Liver (tissue), 9 donors: ENCODE data around the gene SMOC1. TPM values are rescaled to one million over a fixed set of nuclear protein-coding genes. Genes with fewer than 3 reads are reported as not detected.

ENCODE experiments used
- DNase-seq: peaks from one replicate; pipeline ENCODE4 v3.0.0-alpha.2; 2017; ENCODE audit warnings: low spot score
- H3K27ac ChIP-seq, 2 donors: one replicate each; pipeline ENCODE4 v1.7.0; 2013; ENCODE audit warnings: inconsistent platforms in 2 of 2, low read length in 2 of 2, control low read depth in 1 of 2, low read depth in 1 of 2, mild to moderate bottlenecking in 1 of 2
- H3K27me3 ChIP-seq, 4 donors: one replicate each; pipeline versions ENCODE4 v1.6.1 to v1.7.0; 2013; ENCODE audit warnings: low read length in 3 of 4, inconsistent platforms in 1 of 4, mild to moderate bottlenecking in 1 of 4, moderate library complexity in 1 of 4; ENCODE audit not compliant: control insufficient read depth in 4 of 4, insufficient read depth in 4 of 4
- H3K36me3 ChIP-seq, 4 donors: one replicate each; pipeline versions ENCODE4 v1.6.1 to v1.7.0; 2013; ENCODE audit warnings: low read length in 3 of 4, mild to moderate bottlenecking in 3 of 4, low read depth in 1 of 4, moderate library complexity in 1 of 4; ENCODE audit not compliant: control insufficient read depth in 4 of 4, insufficient read depth in 3 of 4
- H3K4me1 ChIP-seq, 4 donors: one replicate each; pipeline versions ENCODE4 v1.6.1 to v1.7.0; 2013; ENCODE audit warnings: low read length in 3 of 4, mild to moderate bottlenecking in 3 of 4, moderate library complexity in 1 of 4; ENCODE audit not compliant: control insufficient read depth in 4 of 4, insufficient read depth in 4 of 4
- H3K4me3 ChIP-seq, 3 donors: one replicate each; pipeline versions ENCODE4 v1.6.1 to v1.7.0; 2013; ENCODE audit warnings: low read length in 3 of 3, control low read depth in 1 of 3, low read depth in 1 of 3, mild to moderate bottlenecking in 1 of 3
- H3K9ac ChIP-seq, 2 donors: one replicate each; pipeline ENCODE4 v1.7.0; 2013; ENCODE audit warnings: low read length in 2 of 2, mild to moderate bottlenecking in 2 of 2, moderate library complexity in 2 of 2, control low read depth in 1 of 2, low read depth in 1 of 2
- H3K9me3 ChIP-seq, 4 donors: one replicate each; pipeline versions ENCODE4 v1.6.1 to v1.7.0; 2013; ENCODE audit warnings: low read length in 3 of 4; ENCODE audit not compliant: control insufficient read depth in 4 of 4
- ATF3 ChIP-seq: IDR thresholded peaks from 2 replicates; pipeline ENCODE4 v1.6.1; 2016; ENCODE audit warnings: antibody characterized with exemption
- CTCF ChIP-seq: fragments of 150-350 bp; IDR thresholded peaks from 2 replicates; pipeline ENCODE4 v1.5.1; 2017; ENCODE audit warnings: improper control_type of control experiment, low read depth, low read length; ENCODE audit not compliant: missing input control
- EGR1 ChIP-seq, 2 donors: IDR thresholded peaks; 2 replicates each; pipeline ENCODE4 v1.6.1; 2016 to 2018; ENCODE audit warnings: antibody characterized with exemption in 2 of 2, low read depth in 2 of 2
- FOXA1 ChIP-seq: IDR thresholded peaks from 2 replicates; pipeline ENCODE4 v1.6.1; 2016; ENCODE audit warnings: antibody characterized with exemption
- FOXA2 ChIP-seq: IDR thresholded peaks from 2 replicates; pipeline ENCODE4 v1.6.1; 2016; ENCODE audit warnings: antibody characterized with exemption
- GABPA ChIP-seq, 2 donors: IDR thresholded peaks in 1 of 2; conservative IDR thresholded peaks in 1 of 2; 2 replicates each; pipeline ENCODE4 v1.6.1; 2016; ENCODE audit warnings: antibody characterized with exemption in 2 of 2, mild to moderate bottlenecking in 1 of 2, moderate library complexity in 1 of 2
- HNF4A ChIP-seq, 2 donors: conservative IDR thresholded peaks; 2 replicates each; pipeline ENCODE4 v1.6.1; 2016; ENCODE audit warnings: antibody characterized with exemption in 2 of 2, mild to moderate bottlenecking in 2 of 2
- HNF4G ChIP-seq: IDR thresholded peaks from 2 replicates; pipeline ENCODE4 v1.6.1; 2016; ENCODE audit warnings: antibody characterized with exemption
- JUND ChIP-seq, 2 donors: IDR thresholded peaks; 2 replicates each; pipeline ENCODE4 v1.6.1; 2016; ENCODE audit warnings: antibody characterized with exemption in 2 of 2
- MAX ChIP-seq: IDR thresholded peaks from 2 replicates; pipeline ENCODE4 v1.6.1; 2016; ENCODE audit warnings: antibody characterized with exemption
- NR2F2 ChIP-seq: IDR thresholded peaks from 2 replicates; pipeline ENCODE4 v1.6.1; 2016; ENCODE audit warnings: antibody characterized with exemption
- RAD21 ChIP-seq, 2 donors: IDR thresholded peaks; 2 replicates each; pipeline ENCODE4 v1.6.1; 2016; ENCODE audit warnings: antibody characterized with exemption in 2 of 2, mild to moderate bottlenecking in 2 of 2
- REST ChIP-seq: IDR thresholded peaks from 2 replicates; pipeline ENCODE4 v1.6.1; 2016; ENCODE audit warnings: antibody characterized with exemption, mild to moderate bottlenecking
- RXRA ChIP-seq, 2 donors: IDR thresholded peaks; 2 replicates each; pipeline ENCODE4 v1.6.1; 2017 to 2018; ENCODE audit warnings: antibody characterized with exemption in 2 of 2, mild to moderate bottlenecking in 1 of 2
- SP1 ChIP-seq: IDR thresholded peaks from 2 replicates; pipeline ENCODE4 v1.6.1; 2018; ENCODE audit warnings: antibody characterized with exemption, mild to moderate bottlenecking
- TAF1 ChIP-seq: conservative IDR thresholded peaks from 2 replicates; pipeline ENCODE4 v1.6.1; 2016; ENCODE audit warnings: antibody characterized with exemption, mild to moderate bottlenecking
- YY1 ChIP-seq: IDR thresholded peaks from 2 replicates; pipeline ENCODE4 v1.6.1; 2016; ENCODE audit warnings: antibody characterized with exemption, mild to moderate bottlenecking
- WGBS: extraction: QIAGEN DNeasy Blood & Tissue Kit; methylation state at CpG from one replicate; pipeline ENCODE4 v1.1.7; 2013; 5-methylcytosine and 5-hydroxymethylcytosine counted together
- polyA plus RNA-seq, 2 donors: library from polyadenylated mRNA; stranded (reverse) in 1 of 2; unstranded in 1 of 2; fragments of 200-250 nt in 1 of 2; fragments of >200 nt in 1 of 2; fragmentation: Nextera tagmentation in 1 of 2; extraction: Ambion mirVana in 1 of 2; gene quantifications; one replicate each; pipeline versions ENCODE4 v1.2.1 to v1.2.3, GENCODE V29; 2013 to 2015
- total RNA-seq, 2 donors: library from RNA; depleted of rRNA; stranded (reverse); fragments of >200 nt; gene quantifications; one replicate each; pipeline ENCODE4 v1.2.3, GENCODE V29; 2014
- TF ChIP-seq, protein P1 (sequence below): IDR thresholded peaks from 2 replicates; pipeline ENCODE4 v1.6.1; 2016; ENCODE audit warnings: antibody characterized with exemption
- donor health status: healthy.
- donor health status: healthy.
- donor health status: healthy.
- donor health status: healthy.
- donor health status: healthy.

Gene SMOC1
- total and polyA plus RNA-seq, 4 donors, result 11.2 to 43.7 (median 27.4) TPM

GRCh38 chr14:70009961-70010360, 130.7 kb downstream of the SMOC1 start:
- Histone ChIP-seq H3K36me3 (peaks cover 0 to 38% (median 15%) of the 10 kb centered on the region in 4 donors), H3K27me3 (no peaks in the 10 kb centered on the region), H3K9me3 (no peaks in the 10 kb centered on the region), H3K9ac (no peak overlapping the region), H3K27ac (no peak overlapping the region), H3K4me3 (no peak overlapping the region), H3K4me1 (peaks cover 1 to 12% (median 10%) of the 10 kb centered on the region in 4 donors)
- WGBS, result 82% methylated on average over 8 of the region's 8 CpGs
- TF ChIP-seq HNF4G, result no peak
- TF ChIP-seq TAF1, result no peak
- no peak for TF ChIP-seq FOXA2
- no peak for TF ChIP-seq JUND (IDR thresholded peaks at IDR 0.05)
- TF ChIP-seq ATF3, result no peak
- TF ChIP-seq SP1, result no peak
- TF ChIP-seq HNF4A (conservative IDR thresholded peaks at IDR 0.05), result no peak
- TF ChIP-seq MAX, result no peak
- no peak for TF ChIP-seq EGR1 (IDR thresholded peaks at IDR 0.05; ENCODE audit: low read depth in 2 of 2)
- TF ChIP-seq, protein P1, sequence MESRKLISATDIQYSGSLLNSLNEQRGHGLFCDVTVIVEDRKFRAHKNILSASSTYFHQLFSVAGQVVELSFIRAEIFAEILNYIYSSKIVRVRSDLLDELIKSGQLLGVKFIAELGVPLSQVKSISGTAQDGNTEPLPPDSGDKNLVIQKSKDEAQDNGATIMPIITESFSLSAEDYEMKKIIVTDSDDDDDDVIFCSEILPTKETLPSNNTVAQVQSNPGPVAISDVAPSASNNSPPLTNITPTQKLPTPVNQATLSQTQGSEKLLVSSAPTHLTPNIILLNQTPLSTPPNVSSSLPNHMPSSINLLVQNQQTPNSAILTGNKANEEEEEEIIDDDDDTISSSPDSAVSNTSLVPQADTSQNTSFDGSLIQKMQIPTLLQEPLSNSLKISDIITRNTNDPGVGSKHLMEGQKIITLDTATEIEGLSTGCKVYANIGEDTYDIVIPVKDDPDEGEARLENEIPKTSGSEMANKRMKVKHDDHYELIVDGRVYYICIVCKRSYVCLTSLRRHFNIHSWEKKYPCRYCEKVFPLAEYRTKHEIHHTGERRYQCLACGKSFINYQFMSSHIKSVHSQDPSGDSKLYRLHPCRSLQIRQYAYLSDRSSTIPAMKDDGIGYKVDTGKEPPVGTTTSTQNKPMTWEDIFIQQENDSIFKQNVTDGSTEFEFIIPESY, result no peak
- no peak for TF ChIP-seq REST
- TF ChIP-seq NR2F2, result no peak
- TF ChIP-seq GABPA (IDR thresholded peaks at IDR 0.05 in 1 of 2, conservative IDR thresholded peaks at IDR 0.05 in 1 of 2), result no peak
- no peak for TF ChIP-seq YY1
- TF ChIP-seq RAD21 (IDR thresholded peaks at IDR 0.05), result no peak
- no peak for TF ChIP-seq RXRA (IDR thresholded peaks at IDR 0.05)
- TF ChIP-seq CTCF, result no peak
- TF ChIP-seq FOXA1, result no peak
- DNase-seq, result no peak
